H1 (cell line): Measurements from ENCODE around the gene CC2D1B. TPM values are rescaled to one million over a fixed set of nuclear protein-coding genes. Genes with fewer than 3 reads are reported as not detected.

Source experiments
- CTCF ChIA-PET: fragments of 300-600 bp; sonication (Branson Sonifier 250); formaldehyde crosslinking; loops from one replicate; lab custom pipeline; 2021; ENCODE audit not compliant: partially characterized antibody; lab: Charles Lee
- POLR2A ChIA-PET: fragments of 300-600 bp; sonication (Branson Sonifier 250); formaldehyde crosslinking; loops from one replicate; lab custom pipeline; 2021; ENCODE audit warnings: inconsistent platforms; ENCODE audit not compliant: partially characterized antibody; lab: Charles Lee
- DNase-seq, 2 experiments: peaks; one replicate each; pipeline versions ENCODE4 v3.0.0 to v3.0.0-alpha.2; 2010 to 2022; ENCODE audit warnings: low spot score in 2 of 2, low read depth in 1 of 2, mixed read lengths in 1 of 2
- FAIRE-seq: peaks from 2 replicates; lab custom pipeline; 2011; peaks lifted over from hg19 to GRCh38; lab: Jason Lieb, UNC
- H2AFZ ChIP-seq: 2 replicates; pipeline ENCODE4 v1.8.1; 2012; ENCODE audit warnings: low read length, inconsistent platforms
- H2AK5ac ChIP-seq: 2 replicates; pipeline ENCODE4 v1.6.1; 2013; ENCODE audit warnings: low read depth, low read length
- H2BK120ac ChIP-seq: replicated peaks from 2 replicates; pipeline ENCODE3; 2013; ENCODE audit warnings: low read depth, low read length, inconsistent platforms
- H2BK12ac ChIP-seq: 2 replicates; pipeline ENCODE4 v1.6.1; 2013; ENCODE audit warnings: low read depth, low read length
- H2BK15ac ChIP-seq: 2 replicates; pipeline ENCODE4 v1.6.1; 2013; ENCODE audit warnings: low read length
- H2BK20ac ChIP-seq: 2 replicates; pipeline ENCODE4 v1.6.1; 2013; ENCODE audit warnings: low read length
- H2BK5ac ChIP-seq: 2 replicates; pipeline ENCODE4 v1.6.1; 2013; ENCODE audit warnings: low read depth, low read length
- H3K14ac ChIP-seq: 2 replicates; pipeline ENCODE4 v1.6.1; 2013; ENCODE audit warnings: inconsistent platforms; ENCODE audit not compliant: insufficient read length
- H3K18ac ChIP-seq: 2 replicates; pipeline ENCODE4 v1.6.1; 2013; ENCODE audit warnings: low read length; ENCODE audit errors: extremely low read depth
- H3K23ac ChIP-seq: 2 replicates; pipeline ENCODE4 v1.6.1; 2013; ENCODE audit warnings: inconsistent platforms; ENCODE audit not compliant: insufficient read length
- H3K23me2 ChIP-seq: 2 replicates; pipeline ENCODE4 v1.6.1; 2013; ENCODE audit warnings: low read depth, low read length
- H3K27ac ChIP-seq: 2 replicates; pipeline ENCODE4 v1.6.1; 2011; ENCODE audit warnings: low read depth, low read length, inconsistent platforms
- H3K27me3 ChIP-seq, 4 experiments: replicated peaks in 1 of 4; 1 replicate in 1 of 4; 2 replicates in 3 of 4; pipeline versions ENCODE4 v1.6.1 to v1.8.1; 2011 to 2013; ENCODE audit warnings: low read length in 3 of 4, mild to moderate bottlenecking in 3 of 4, inconsistent platforms in 2 of 4, mixed read lengths in 2 of 4, moderate library complexity in 1 of 4; ENCODE audit not compliant: control insufficient read depth in 3 of 4, insufficient read depth in 3 of 4; ENCODE audit errors: extremely low read depth in 1 of 4
- H3K36me3 ChIP-seq, 4 experiments: 2 replicates each; pipeline versions ENCODE4 v1.6.1 to v1.8.1; 2011 to 2013; ENCODE audit warnings: mild to moderate bottlenecking in 4 of 4, low read length in 3 of 4, moderate library complexity in 2 of 4, control low read depth in 1 of 4, inconsistent platforms in 1 of 4; ENCODE audit not compliant: insufficient read depth in 4 of 4, control insufficient read depth in 2 of 4
- H3K4ac ChIP-seq: replicated peaks from 2 replicates; pipeline ENCODE3; 2013; ENCODE audit warnings: low read length, low read depth, mixed read lengths, inconsistent platforms; ENCODE audit not compliant: insufficient read length
- H3K4me1 ChIP-seq, 4 experiments: replicated peaks in 1 of 4; 1 replicate in 1 of 4; 2 replicates in 3 of 4; pipeline versions ENCODE4 v1.6.1 to v1.8.1; 2011 to 2013; ENCODE audit warnings: low read length in 3 of 4, inconsistent platforms in 2 of 4, mixed read lengths in 1 of 4; ENCODE audit not compliant: insufficient read depth in 4 of 4, control insufficient read depth in 3 of 4
- H3K4me2 ChIP-seq, 2 experiments: 2 replicates each; pipeline versions ENCODE4 v1.6.1 to v1.8.1; 2011 to 2013; ENCODE audit warnings: low read depth in 2 of 2, low read length in 2 of 2, control low read depth in 1 of 2, inconsistent platforms in 1 of 2, mild to moderate bottlenecking in 1 of 2; ENCODE audit not compliant: insufficient read depth in 1 of 2
- H3K4me3 ChIP-seq, 4 experiments: fragments of 200-600, 300-600 bp in 1 of 4; sonication (generic), shearing (Covaris generic), sonication (Bioruptor Twin) in 1 of 4; 2 replicates each; pipeline versions ENCODE4 v1.5.1 to v1.8.1; 2011 to 2016; ENCODE audit warnings: low read length in 4 of 4, low read depth in 3 of 4, control low read depth in 2 of 4, inconsistent platforms in 2 of 4, mild to moderate bottlenecking in 2 of 4, mixed read lengths in 1 of 4, moderate library complexity in 1 of 4; ENCODE audit not compliant: insufficient read depth in 2 of 4; ENCODE audit errors: extremely low read depth in 1 of 4
- H3K56ac ChIP-seq: replicated peaks from 2 replicates; pipeline ENCODE3; 2013; ENCODE audit warnings: low read depth, mild to moderate bottlenecking, mixed read lengths, low read length, inconsistent platforms; ENCODE audit not compliant: insufficient read length
- H3K79me1 ChIP-seq: 2 replicates; pipeline ENCODE4 v1.6.1; 2013; ENCODE audit warnings: low read depth, low read length, control low read depth
- H3K79me2 ChIP-seq, 2 experiments: 2 replicates each; pipeline versions ENCODE4 v1.6.1 to v1.8.1; 2012 to 2013; ENCODE audit warnings: low read length in 2 of 2, mild to moderate bottlenecking in 2 of 2, inconsistent platforms in 1 of 2; ENCODE audit not compliant: insufficient read depth in 2 of 2, control insufficient read depth in 1 of 2
- H3K9ac ChIP-seq, 4 experiments: replicated peaks in 1 of 4; 1 replicate in 1 of 4; 2 replicates in 3 of 4; pipeline versions ENCODE4 v1.6.1 to v1.8.1; 2011 to 2013; ENCODE audit warnings: low read depth in 3 of 4, low read length in 3 of 4, control low read depth in 2 of 4, mild to moderate bottlenecking in 2 of 4, moderate library complexity in 2 of 4, inconsistent platforms in 1 of 4; ENCODE audit errors: extremely low read depth in 1 of 4
- H3K9me3 ChIP-seq, 2 experiments: 2 replicates each; pipeline versions ENCODE4 v1.6.1 to v1.8.1; 2012 to 2013; ENCODE audit warnings: mild to moderate bottlenecking in 2 of 2, moderate library complexity in 2 of 2, control low read depth in 1 of 2, inconsistent platforms in 1 of 2, low read depth in 1 of 2, low read length in 1 of 2, mixed read lengths in 1 of 2; ENCODE audit not compliant: insufficient read depth in 2 of 2
- H4K20me1 ChIP-seq, 2 experiments: replicated peaks in 1 of 2; 2 replicates each; pipeline versions ENCODE3 to v1.8.1; 2011 to 2013; ENCODE audit warnings: inconsistent platforms in 2 of 2, low read length in 2 of 2, mild to moderate bottlenecking in 1 of 2; ENCODE audit not compliant: insufficient read depth in 2 of 2, control insufficient read depth in 1 of 2
- H4K5ac ChIP-seq: 2 replicates; pipeline ENCODE4 v1.6.1; 2013; ENCODE audit warnings: low read length, low read depth, mixed read lengths, inconsistent platforms; ENCODE audit not compliant: insufficient read length
- H4K8ac ChIP-seq: 2 replicates; pipeline ENCODE4 v1.8.0; 2013; ENCODE audit warnings: mild to moderate bottlenecking, moderate library complexity, low read length, inconsistent platforms; ENCODE audit not compliant: insufficient read depth; ENCODE audit errors: extremely low read depth
- H4K91ac ChIP-seq: replicated peaks from 2 replicates; pipeline ENCODE3; 2013; ENCODE audit warnings: low read length, mixed read lengths, inconsistent platforms; ENCODE audit not compliant: insufficient read length
- CREB1 ChIP-seq: IDR thresholded peaks from 2 replicates; pipeline ENCODE4 v1.6.1; 2012; ENCODE audit warnings: inconsistent platforms
- GTF2F1 ChIP-seq: IDR thresholded peaks from 2 replicates; pipeline ENCODE4 v1.6.1; 2012; ENCODE audit warnings: low read depth, low read length, improper control_type of control experiment, borderline replicate concordance
- HDAC2 ChIP-seq, 2 experiments: fragments of 300-600 bp in 1 of 2; sonication (generic) in 1 of 2; IDR thresholded peaks; 2 replicates each; pipeline ENCODE4 v1.6.1; 2011 to 2012; ENCODE audit warnings: low read depth in 2 of 2, low read length in 2 of 2, mild to moderate bottlenecking in 2 of 2, moderate library complexity in 2 of 2, borderline replicate concordance in 1 of 2, inconsistent platforms in 1 of 2
- MAFK ChIP-seq: IDR thresholded peaks from 2 replicates; pipeline ENCODE4 v1.6.1; 2012; ENCODE audit warnings: low read depth, mild to moderate bottlenecking, improper control_type of control experiment, low read length
- POLR2A ChIP-seq, 2 experiments: IDR thresholded peaks; 1 replicate in 1 of 2; 2 replicates in 1 of 2; pipeline ENCODE4 v1.6.1; 2011; ENCODE audit warnings: low read depth in 2 of 2, low read length in 2 of 2, mild to moderate bottlenecking in 2 of 2; ENCODE audit errors: control extremely low read depth in 1 of 2
- POLR2AphosphoS5 ChIP-seq: IDR thresholded peaks from 2 replicates; pipeline ENCODE4 v1.6.1; 2011; ENCODE audit warnings: low read depth, low read length
- RNF2 ChIP-seq: fragments of 200-900, 300-1000 bp; sonication (generic); IDR thresholded peaks from 2 replicates; pipeline ENCODE4 v1.7.1; 2016; ENCODE audit warnings: borderline replicate concordance, low read depth, mild to moderate bottlenecking, antibody characterized with exemption, low read length; ENCODE audit not compliant: poor library complexity, severe bottlenecking; ENCODE audit errors: missing control alignments
- RXRA ChIP-seq: IDR thresholded peaks from 2 replicates; pipeline ENCODE4 v1.6.1; 2011; ENCODE audit warnings: low read depth, mild to moderate bottlenecking, low read length, moderate library complexity; ENCODE audit not compliant: insufficient read depth
- SP4 ChIP-seq: IDR thresholded peaks from 2 replicates; pipeline ENCODE4 v1.6.1; 2012; ENCODE audit warnings: low read length, inconsistent platforms
- SRF ChIP-seq: IDR thresholded peaks from 2 replicates; pipeline ENCODE4 v1.6.1; 2011; ENCODE audit warnings: mild to moderate bottlenecking, low read depth, low read length, moderate library complexity
- SUZ12 ChIP-seq: fragments of 200-600 bp; sonication (generic); IDR thresholded peaks from 2 replicates; pipeline ENCODE4 v1.6.1; 2012; ENCODE audit warnings: mild to moderate bottlenecking, inconsistent platforms, low read length, moderate library complexity, mixed read lengths
- WGBS, 2 experiments: shearing (Covaris generic) in 1 of 2; methylation state at CpG; one replicate each; pipeline versions ENCODE4 v1.1.6 to v1.1.7; 2013 to 2015; ENCODE audit warnings: low lambda C conversion rate in 2 of 2, mixed read lengths in 2 of 2, inconsistent platforms in 1 of 2, low coverage in 1 of 2, missing lambda C conversion rate in 1 of 2; ENCODE audit not compliant: insufficient replicate concordance in 2 of 2, insufficient coverage in 1 of 2, insufficient read length in 1 of 2; ENCODE audit errors: extremely low coverage in 1 of 2, missing lambda C conversion rate in 1 of 2; 5-methylcytosine and 5-hydroxymethylcytosine counted together
- polyA plus RNA-seq, 7 experiments: library from polyadenylated mRNA; depleted of rRNA in 3 of 7; stranded (reverse) in 5 of 7; unstranded in 2 of 7; fragments of >200 nt in 5 of 7; fragments of 200-250 nt in 2 of 7; gene quantifications; 1 replicate in 5 of 7; 2 replicates in 1 of 7; 4 replicates in 1 of 7; pipeline versions ENCODE4 v1.2.1 to v1.2.3, GENCODE V29; 2011 to 2013; ENCODE audit warnings: missing spikeins in 2 of 7, mixed read lengths in 2 of 7
- total RNA-seq: library from RNA; stranded (reverse); fragmentation: NEBNext Ultra II Directional; extraction: Animal tissue kit (Norgen Biotek cat#: 25700); gene quantifications from 2 replicates; pipeline ENCODE4 v1.2.1, GENCODE V29; 2021

The CC2D1B gene
- total and polyA plus RNA-seq, 2 of the 8 experiments (the other 6 are each of a cell fraction or from before 2014, with no cell fraction given), result 7.4 to 13.1 TPM

DNA sequence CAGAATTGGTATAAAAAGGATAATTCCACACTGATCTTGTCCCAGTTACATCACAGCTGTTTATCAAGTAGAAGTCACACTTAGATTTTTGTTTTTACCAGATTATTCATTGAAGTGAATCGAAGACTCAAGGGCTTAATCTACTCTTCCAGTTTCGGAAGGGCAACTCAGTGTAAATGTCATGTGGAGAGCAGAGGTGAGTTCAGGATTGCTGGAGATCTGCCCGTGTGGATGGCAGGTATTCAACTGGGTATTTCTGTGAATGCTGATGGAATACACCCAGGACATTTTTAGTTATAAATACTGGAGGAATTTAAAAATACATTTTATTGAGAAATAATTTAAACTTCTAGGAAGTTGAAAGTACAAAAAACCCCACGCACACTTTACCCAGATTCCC is 19.4 kb downstream of the CC2D1B start:
- ChIA-PET POLR2A (no interaction called here), CTCF (interaction anchor here (1.8 kb wide), 1 partner anchor 219 kb away, joined by 3 read pairs; no protein-coding TSS in a partner anchor)
- Histone ChIP-seq H2AFZ (no peak overlapping the region), H4K91ac (no peak overlapping the region), H3K4me1 (peaks cover 1 to 10% (median 3%) of the 10 kb centered on the region in 4 experiments; a peak in 3 of 7 replicates), H2BK12ac (no peak overlapping the region), H3K79me2 (no peaks in the 10 kb centered on the region), H4K5ac (no peak overlapping the region), H3K56ac (no peak overlapping the region), H3K9ac (no peak overlapping the region), H4K20me1 (no peaks in the 10 kb centered on the region), H3K4ac (no peak overlapping the region), H3K14ac (no peak overlapping the region), H3K27me3 (no peaks in the 10 kb centered on the region), H2BK20ac (no peak overlapping the region), H2BK5ac (no peak overlapping the region), H2AK5ac (no peak overlapping the region), H3K23me2 (no peaks in the 10 kb centered on the region), H3K9me3 (no peaks in the 10 kb centered on the region), H3K4me2 (no peak overlapping the region), H3K36me3 (peaks cover 0 to 2% (median 0%) of the 10 kb centered on the region in 4 experiments; a peak in 1 of 8 replicates), H3K23ac (no peak overlapping the region), H3K27ac (no peak overlapping the region), H4K8ac (no peak overlapping the region), H3K79me1 (no peaks in the 10 kb centered on the region), H2BK120ac (no peak overlapping the region), H3K4me3 (no peak overlapping the region), H3K18ac (no peak overlapping the region), H2BK15ac (no peak overlapping the region)
- no peak for FAIRE-seq
- TF ChIP-seq SRF (no peak), POLR2A (IDR thresholded peaks at IDR 0.05; ENCODE audit: control extremely low read depth in 1 of 2, low read depth in 2 of 2, low read length in 2 of 2) (no peak), RXRA (no peak), HDAC2 (IDR thresholded peaks at IDR 0.05; ENCODE audit: borderline replicate concordance in 1 of 2, low read depth in 2 of 2, low read length in 2 of 2) (no peak), SP4 (no peak), RNF2 (no peak), SUZ12 (no peak), MAFK (no peak), POLR2AphosphoS5 (no peak), CREB1 (no peak), GTF2F1 (no peak)
- WGBS, 2 experiments, result 89% methylated on average over 4 of the region's 4 CpGs; no CpG with 5 or more reads in 1 of the 2 experiments
- DNase-seq, result no peak
